Thoracic aorta (tissue), 2 donors: Measurements from ENCODE around the gene HIKESHI. TPM values are rescaled to one million over a fixed set of nuclear protein-coding genes. Genes with fewer than 3 reads are reported as not detected.
"Not testable (repeated sequence)": the region's sequence is repeated elsewhere in the genome, so short reads cannot be mapped to it uniquely, and the experiment has no call there.

Source experiments
- ATAC-seq: fragments of 150-250 bp; one replicate; pipeline ENCODE4 v1.8.0; 2017; ENCODE audit warnings: low read depth; ENCODE audit not compliant: insufficient number of reproducible peaks, low FRiP score
- DNase-seq: peaks from one replicate; pipeline ENCODE4 v3.0.0-alpha.2; 2020; ENCODE audit warnings: low spot score
- H3K27ac ChIP-seq, 2 donors: fragments of 200-600 bp; sonication (generic); 1 replicate in 1 of 2; 2 replicates in 1 of 2; pipeline ENCODE4 v1.5.1; 2016; ENCODE audit warnings: mild to moderate bottlenecking in 2 of 2, moderate library complexity in 2 of 2
- H3K27me3 ChIP-seq: fragments of 200-600 bp; sonication (generic); replicated peaks from 2 replicates; pipeline ENCODE4 v1.6.0; 2016; ENCODE audit warnings: mild to moderate bottlenecking; ENCODE audit not compliant: insufficient read depth
- H3K36me3 ChIP-seq: fragments of 200-600 bp; sonication (generic); one replicate; pipeline ENCODE4 v1.5.1; 2016
- H3K4me1 ChIP-seq, 2 donors: fragments of 200-600 bp; sonication (generic); 1 replicate in 1 of 2; 2 replicates in 1 of 2; pipeline versions ENCODE4 v1.5.1 to v1.6.0; 2016; ENCODE audit warnings: low read depth in 2 of 2, mild to moderate bottlenecking in 1 of 2; ENCODE audit not compliant: control insufficient read depth in 1 of 2
- H3K4me3 ChIP-seq: fragments of 200-600 bp; sonication (generic); 2 replicates; pipeline ENCODE4 v1.5.1; 2016; ENCODE audit warnings: mild to moderate bottlenecking
- H3K9me3 ChIP-seq: fragments of 200-600 bp; sonication (generic); 2 replicates; pipeline ENCODE4 v1.5.1; 2016
- CTCF ChIP-seq: fragments of 200-600 bp; sonication (generic); IDR thresholded peaks from one replicate; pipeline ENCODE4 v1.5.1; 2019; ENCODE audit warnings: antibody characterized with exemption
- total RNA-seq, 2 donors: library from RNA; depleted of rRNA; stranded (reverse); fragments of >200 nt; gene quantifications; one replicate each; pipeline versions ENCODE4 v1.1.0 to v1.2.3, GENCODE V29; 2016

The HIKESHI gene
- total RNA-seq, 2 donors from 2014 or later, result 36.7 to 39.5 TPM

- TF ChIP-seq CTCF, result no peak
- no peaks in the 10 kb centered on the region for H3K4me1 ChIP-seq
- no peak overlapping the region for H3K4me3 ChIP-seq
- H3K27ac ChIP-seq, result no peak overlapping the region
- H3K36me3 ChIP-seq, result peaks cover 17% of the 10 kb centered on the region
- H3K27me3 ChIP-seq, result no peaks in the 10 kb centered on the region
- no peak for ATAC-seq
- H3K9me3 ChIP-seq, result no peaks in the 10 kb centered on the region
- DNase-seq, result no peak
These were observed 22.3 kb upstream of the HIKESHI start for GRCh38 chr11:86279747-86280146.

- DNase-seq (no peak), ATAC-seq (no peak)
- H3K27ac ChIP-seq, result no peak overlapping the region
- H3K4me1 ChIP-seq, result no peaks in the 10 kb centered on the region
- peaks cover 10% of the 10 kb centered on the region for H3K36me3 ChIP-seq
- H3K9me3 ChIP-seq, result no peaks in the 10 kb centered on the region
- no peak overlapping the region for H3K4me3 ChIP-seq
- TF ChIP-seq CTCF, result no peak
- no peaks in the 10 kb centered on the region for H3K27me3 ChIP-seq
These were observed 14.6 kb upstream of the HIKESHI start for GRCh38 chr11:86287468-86287796.

- Histone ChIP-seq H3K27ac (no peak overlapping the region), H3K36me3 (peaks cover 9% of the 10 kb centered on the region), H3K4me3 (no peak overlapping the region), H3K27me3 (no peaks in the 10 kb centered on the region), H3K9me3 (no peaks in the 10 kb centered on the region), H3K4me1 (no peaks in the 10 kb centered on the region)
- no peak for TF ChIP-seq CTCF
- ATAC-seq (no peak), DNase-seq (no peak)
These were observed 13.1 kb upstream of the HIKESHI start for GRCh38 chr11:86288776-86289507.

- DNase-seq, H3K4me1 ChIP-seq, H3K36me3 ChIP-seq, H3K27ac ChIP-seq, H3K27me3 ChIP-seq, H3K4me3 ChIP-seq, ATAC-seq, H3K9me3 ChIP-seq: not testable (repeated sequence)
These were observed 12.3 kb upstream of the HIKESHI start for GRCh38 chr11:86289508-86290280.

GRCh38 chr11:86291466-86292262 is 10.4 kb upstream of the HIKESHI start:
- DNase-seq, result no peak
- peak; percentile 56 for TF ChIP-seq CTCF
- peak; percentile 55 for ATAC-seq
- Histone ChIP-seq H3K4me1 (no peaks in the 10 kb centered on the region), H3K27me3 (no peaks in the 10 kb centered on the region), H3K27ac (no peak overlapping the region), H3K4me3 (no peak overlapping the region), H3K9me3 (no peaks in the 10 kb centered on the region), H3K36me3 (no peaks in the 10 kb centered on the region)
